Stimulated activated CD8-positive, alpha-beta memory T cell treated with anti-CD3 and anti-CD28 coated beads, Interleukin-15, amount 100 ng/mL, for 1 hour (primary cell): Measurements from ENCODE around the gene CENPW.

Experiments used
- DNase-seq: peaks from one replicate; pipeline ENCODE4 v3.0.0-alpha.2; 2020; ENCODE audit warnings: low read depth

Gene CENPW

DNA sequence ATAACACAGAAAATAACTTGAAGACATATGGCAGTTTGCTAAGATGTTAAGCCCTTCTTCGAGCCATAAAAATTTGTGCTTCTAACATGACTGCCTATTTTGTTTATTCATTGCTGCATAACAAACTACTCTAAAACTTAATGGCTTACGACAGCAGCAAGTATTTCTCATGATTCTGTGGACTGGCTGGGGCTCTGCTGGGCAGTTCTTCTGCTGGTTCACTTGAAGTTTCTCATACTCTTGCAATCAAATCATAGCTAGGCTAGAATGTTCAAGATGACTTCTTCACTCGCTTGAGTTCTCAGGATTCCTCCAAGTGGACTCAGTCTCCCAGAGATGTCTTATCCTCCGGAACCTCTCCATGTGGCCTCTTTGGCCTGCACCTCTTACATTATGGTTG lies 33.4 kb downstream of the CENPW start:
- no peak for DNase-seq

- no peak for DNase-seq
Observed at GRCh38 chr6:126374372-126374771, 34.5 kb downstream of the CENPW start.

DNA sequence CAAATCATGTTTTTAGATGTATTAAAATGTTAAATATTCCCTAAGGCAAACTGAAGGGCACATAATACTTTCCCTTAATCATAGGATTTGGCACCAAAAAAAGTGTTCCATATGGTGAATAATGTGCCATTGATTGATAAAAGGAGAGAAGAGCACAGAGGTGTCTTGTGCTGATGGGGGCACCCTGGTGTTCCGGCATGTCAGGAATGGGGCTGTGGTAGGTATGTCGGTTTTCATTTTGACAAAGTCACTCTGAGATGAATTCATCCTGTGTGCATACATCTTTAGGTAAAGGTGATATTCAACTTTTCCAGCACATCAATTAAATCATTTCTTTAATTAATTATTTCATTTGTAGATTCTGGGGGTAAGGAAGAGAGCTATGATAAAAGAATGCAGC lies 36.8 kb downstream of the CENPW start:
- DNase-seq: no peak

DNA sequence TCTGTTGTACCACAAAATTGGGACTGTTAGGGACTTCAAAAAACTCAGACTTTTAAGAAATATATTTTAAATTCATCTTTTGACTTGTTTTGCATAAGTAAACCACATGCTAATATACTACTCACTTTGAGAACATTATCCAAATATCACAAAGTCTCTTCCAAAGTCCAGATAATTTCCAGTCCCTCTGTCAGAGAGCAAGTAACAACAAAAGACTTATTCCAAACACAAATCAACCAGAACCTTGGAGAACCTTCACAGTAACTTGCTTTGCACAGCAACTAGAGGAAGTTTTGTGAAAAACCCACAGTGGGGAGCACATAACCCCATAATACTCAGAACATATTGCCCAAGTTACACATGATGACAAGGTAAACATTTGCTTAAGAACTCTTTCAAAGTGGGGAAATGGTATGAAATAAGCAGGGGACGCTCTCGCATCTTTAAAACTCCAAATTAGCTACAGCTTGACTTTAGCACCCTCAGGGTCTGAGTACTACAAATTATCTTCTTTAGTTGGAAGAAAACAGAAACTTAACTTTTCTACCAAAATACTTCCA lies 37.8 kb downstream of the CENPW start:
- no peak for DNase-seq

DNA sequence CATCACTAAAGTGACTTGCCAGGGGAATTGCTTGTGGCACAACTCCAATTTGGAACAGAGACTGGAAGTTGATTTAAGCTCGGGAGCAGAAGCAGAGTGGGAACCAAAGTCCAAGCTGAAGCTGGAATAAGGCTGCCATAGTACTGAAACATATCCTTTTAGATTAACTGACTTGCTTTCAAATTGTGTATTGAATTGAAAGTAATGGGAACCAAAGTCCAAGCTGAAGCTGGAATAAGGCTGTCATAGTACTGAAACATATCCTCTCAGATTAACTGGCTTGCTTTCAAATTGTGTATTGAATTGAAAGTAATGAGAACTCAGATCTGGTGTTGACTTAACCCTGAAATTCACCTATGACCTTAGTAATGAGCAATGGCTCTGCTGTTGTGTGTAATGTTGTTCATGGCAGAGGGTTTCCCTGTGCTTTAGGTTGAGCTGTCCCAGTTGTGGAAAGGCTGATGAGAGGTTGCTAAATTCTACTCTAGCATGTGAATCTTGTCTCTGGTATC lies 40.2 kb downstream of the CENPW start:
- DNase-seq: no peak

DNA sequence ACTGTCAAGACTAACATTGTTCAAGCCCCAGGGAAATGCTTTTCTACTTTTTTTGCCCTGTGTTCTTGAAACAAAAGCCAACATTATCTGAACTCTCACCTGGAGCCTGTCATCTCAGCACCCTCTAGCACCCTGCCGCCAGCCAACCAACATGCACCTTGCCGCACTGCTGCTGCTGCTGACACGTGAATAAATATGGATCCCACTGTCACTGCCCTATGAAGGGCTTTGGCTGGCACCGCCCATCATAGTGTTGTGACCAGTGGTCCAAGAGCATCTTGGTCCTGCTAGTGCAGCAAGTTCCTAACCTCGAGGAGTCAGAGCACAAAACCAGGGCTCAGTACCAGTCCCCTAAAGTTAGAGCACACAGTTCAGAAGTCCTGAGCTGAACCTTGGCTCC lies 41.6 kb downstream of the CENPW start:
- no peak for DNase-seq

DNA sequence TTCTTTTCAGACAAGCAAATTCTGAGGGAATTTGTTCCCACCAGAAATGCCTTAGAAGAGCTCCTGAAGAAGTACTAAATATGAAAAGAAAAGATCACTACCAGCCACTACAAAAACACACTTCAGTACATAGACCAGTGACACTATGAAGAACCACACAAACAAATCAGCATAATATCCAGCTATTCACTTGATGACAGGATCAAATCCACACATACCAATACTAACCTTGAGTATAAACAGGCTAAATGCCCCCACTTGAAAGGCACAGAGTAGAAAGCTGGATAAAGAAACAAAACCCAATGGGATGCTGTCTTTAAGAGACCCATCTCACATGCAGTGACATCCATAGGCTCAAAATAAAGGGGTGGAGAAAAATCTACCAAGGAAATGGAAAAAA lies 43.3 kb downstream of the CENPW start:
- no peak for DNase-seq

GRCh38 chr6:126385536-126385935 lies 45.6 kb downstream of the CENPW start:
- no peak for DNase-seq

- DNase-seq: no peak
Observed at GRCh38 chr6:126388104-126388598, 48.2 kb downstream of the CENPW start.

DNA sequence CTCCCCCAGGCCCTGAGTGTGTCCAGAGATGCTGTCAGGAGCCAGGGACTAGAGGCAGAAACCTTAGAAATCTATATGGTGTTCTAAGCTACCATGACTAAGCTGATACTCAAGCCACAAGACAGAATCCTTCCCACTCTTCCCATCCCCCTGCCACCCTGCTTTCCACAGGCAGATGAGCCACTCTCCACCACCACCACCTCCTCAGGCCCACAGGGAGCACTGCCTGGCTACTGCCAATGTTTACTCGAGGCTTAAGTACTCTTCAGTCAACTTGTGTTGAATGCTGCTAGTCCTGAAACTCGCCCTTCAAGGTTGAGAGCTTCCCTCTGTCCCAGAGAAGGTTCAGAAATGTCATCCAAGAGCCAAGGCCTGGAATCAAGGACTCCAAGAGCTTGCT lies 56.2 kb downstream of the CENPW start:
- DNase-seq: no peak
